ENCODE measurements around the gene BTBD7.

Gene BTBD7

DNA sequence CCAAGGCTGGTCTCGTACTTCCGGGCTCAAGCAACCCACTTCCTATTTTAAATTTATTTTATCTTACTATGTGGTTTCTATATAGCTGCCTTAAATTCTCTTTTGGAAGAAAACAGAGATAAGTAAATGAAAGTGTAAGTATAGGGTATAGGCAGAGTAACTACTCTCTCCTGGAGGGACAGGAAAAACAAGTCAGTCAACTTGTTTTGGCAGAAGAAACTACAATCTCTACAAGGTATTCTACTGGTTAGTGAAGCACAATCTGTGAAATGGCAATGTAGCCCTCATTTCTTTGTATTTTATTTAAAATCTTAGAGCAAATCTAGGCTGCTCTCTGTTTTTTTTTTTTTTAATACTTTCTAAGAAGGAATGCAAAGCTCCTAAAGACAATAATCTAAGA lies 70.4 kb downstream of the BTBD7 start:
- Histone ChIP-seq H3K4me3 (ENCODE audit: low read depth, low read length) (no peak overlapping the region), H3K36me3 (peaks cover 26% of the 10 kb centered on the region), H3K27me3 (ENCODE audit: insufficient read depth, low read depth, severe bottlenecking) (no peaks in the 10 kb centered on the region), H3K27ac (no peak overlapping the region), H3K9me3 (ENCODE audit: severe bottlenecking) (no peaks in the 10 kb centered on the region)
- TF ChIP-seq, protein P1, sequence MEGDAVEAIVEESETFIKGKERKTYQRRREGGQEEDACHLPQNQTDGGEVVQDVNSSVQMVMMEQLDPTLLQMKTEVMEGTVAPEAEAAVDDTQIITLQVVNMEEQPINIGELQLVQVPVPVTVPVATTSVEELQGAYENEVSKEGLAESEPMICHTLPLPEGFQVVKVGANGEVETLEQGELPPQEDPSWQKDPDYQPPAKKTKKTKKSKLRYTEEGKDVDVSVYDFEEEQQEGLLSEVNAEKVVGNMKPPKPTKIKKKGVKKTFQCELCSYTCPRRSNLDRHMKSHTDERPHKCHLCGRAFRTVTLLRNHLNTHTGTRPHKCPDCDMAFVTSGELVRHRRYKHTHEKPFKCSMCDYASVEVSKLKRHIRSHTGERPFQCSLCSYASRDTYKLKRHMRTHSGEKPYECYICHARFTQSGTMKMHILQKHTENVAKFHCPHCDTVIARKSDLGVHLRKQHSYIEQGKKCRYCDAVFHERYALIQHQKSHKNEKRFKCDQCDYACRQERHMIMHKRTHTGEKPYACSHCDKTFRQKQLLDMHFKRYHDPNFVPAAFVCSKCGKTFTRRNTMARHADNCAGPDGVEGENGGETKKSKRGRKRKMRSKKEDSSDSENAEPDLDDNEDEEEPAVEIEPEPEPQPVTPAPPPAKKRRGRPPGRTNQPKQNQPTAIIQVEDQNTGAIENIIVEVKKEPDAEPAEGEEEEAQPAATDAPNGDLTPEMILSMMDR (IDR thresholded peaks at IDR 0.05; ENCODE audit: low read depth, low read length), result no peak
- no peak for DNase-seq

- TF ChIP-seq, protein P1 (IDR thresholded peaks at IDR 0.05; ENCODE audit: low read depth, low read length), result no peak
- DNase-seq, result no peak
- Histone ChIP-seq H3K27ac (no peak overlapping the region), H3K9me3 (ENCODE audit: severe bottlenecking) (no peaks in the 10 kb centered on the region), H3K27me3 (ENCODE audit: insufficient read depth, low read depth, severe bottlenecking) (no peaks in the 10 kb centered on the region), H3K4me3 (ENCODE audit: low read depth, low read length) (no peak overlapping the region), H3K36me3 (peaks cover 27% of the 10 kb centered on the region)
Observed at GRCh38 chr14:93249128-93249831, 83.6 kb downstream of the BTBD7 start.

- DNase-seq, result no peak
- Histone ChIP-seq H3K27me3 (ENCODE audit: insufficient read depth, low read depth, severe bottlenecking) (no peaks in the 10 kb centered on the region), H3K36me3 (peaks cover 45% of the 10 kb centered on the region), H3K27ac (no peak overlapping the region), H3K4me3 (ENCODE audit: low read depth, low read length) (no peak overlapping the region), H3K9me3 (ENCODE audit: severe bottlenecking) (no peaks in the 10 kb centered on the region)
- TF ChIP-seq, protein P1 (IDR thresholded peaks at IDR 0.05; ENCODE audit: low read depth, low read length), result no peak
Observed at GRCh38 chr14:93246534-93246933, 86.3 kb downstream of the BTBD7 start.

DNA sequence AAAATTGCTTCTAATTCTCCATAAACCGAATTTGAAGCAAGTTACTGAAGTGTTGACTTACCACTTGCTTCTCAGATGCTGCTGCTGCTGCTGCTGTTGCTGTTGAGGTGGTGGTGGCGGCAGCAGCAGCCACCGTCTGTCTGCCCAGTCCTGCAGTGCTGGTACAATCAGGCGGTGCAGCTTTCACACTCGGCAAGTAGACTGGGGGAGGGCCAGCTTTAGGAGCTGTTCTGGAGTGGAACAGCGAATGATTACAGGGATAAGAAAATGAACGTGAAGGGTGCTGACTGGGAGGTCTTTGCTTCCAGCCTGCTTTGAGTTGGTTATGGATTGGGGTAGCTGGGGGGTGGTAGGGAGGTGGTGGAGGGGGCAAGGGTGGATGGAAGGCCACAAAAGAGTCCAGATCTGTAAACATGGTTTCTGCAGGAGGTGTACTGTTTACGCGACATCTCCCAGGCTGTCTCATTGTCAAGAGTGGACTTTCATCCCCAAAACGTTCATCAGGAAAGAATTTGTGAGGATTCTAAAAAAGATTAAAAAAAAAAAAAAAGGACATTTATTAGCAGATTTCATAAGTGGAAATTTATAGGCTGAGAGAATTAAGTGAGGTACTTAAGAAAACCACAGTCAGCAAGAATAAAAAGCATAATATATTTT lies 86.9 kb downstream of the BTBD7 start:
- H3K27me3 ChIP-seq (ENCODE audit: insufficient read depth, low read depth, severe bottlenecking), result no peaks in the 10 kb centered on the region
- TF ChIP-seq, protein P1 (IDR thresholded peaks at IDR 0.05; ENCODE audit: low read depth, low read length), result no peak
- no peak for DNase-seq
- H3K36me3 ChIP-seq, result peaks cover 41% of the 10 kb centered on the region
- no peaks in the 10 kb centered on the region for H3K9me3 ChIP-seq (ENCODE audit: severe bottlenecking)
- H3K27ac ChIP-seq, result no peak overlapping the region
- H3K4me3 ChIP-seq (ENCODE audit: low read depth, low read length), result no peak overlapping the region

DNA sequence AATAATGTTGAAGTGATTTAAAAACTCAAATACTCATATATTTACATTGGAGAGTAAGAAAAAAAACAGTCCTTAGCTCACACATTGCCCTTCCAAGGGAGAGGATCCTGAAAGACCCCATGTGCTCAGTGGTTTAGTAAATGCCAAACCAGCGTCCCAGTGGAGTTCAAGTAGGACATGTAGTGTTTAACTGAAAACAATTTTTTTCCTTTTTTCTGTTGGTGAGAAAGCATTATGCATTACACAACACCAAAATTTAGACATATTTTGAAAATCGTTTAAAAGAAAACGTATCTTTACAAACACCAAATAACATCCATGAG lies 92.2 kb downstream of the BTBD7 start:
- Histone ChIP-seq H3K36me3 (peaks cover 35% of the 10 kb centered on the region), H3K4me3 (ENCODE audit: low read depth, low read length) (no peak overlapping the region), H3K27ac (no peak overlapping the region), H3K27me3 (ENCODE audit: insufficient read depth, low read depth, severe bottlenecking) (no peaks in the 10 kb centered on the region), H3K9me3 (ENCODE audit: severe bottlenecking) (no peaks in the 10 kb centered on the region)
- DNase-seq, result no peak
- TF ChIP-seq, protein P1 (IDR thresholded peaks at IDR 0.05; ENCODE audit: low read depth, low read length), result no peak
